NCI-H1105 treated with DMSO at 0.1 percent for 48 hours (cell line): ENCODE results near the gene CFB.
A peak's percentile ranks its signal among the peaks of the same experiment; 100 is the strongest.

Experiments used
- DNase-seq: peaks from one replicate; lab custom pipeline; 2025; lab: John Stamatoyannopoulos, UW

Gene CFB

GRCh38 chr6:31948753-31949413 is 3.0 kb downstream of the CFB start:
- no peak for DNase-seq

DNA sequence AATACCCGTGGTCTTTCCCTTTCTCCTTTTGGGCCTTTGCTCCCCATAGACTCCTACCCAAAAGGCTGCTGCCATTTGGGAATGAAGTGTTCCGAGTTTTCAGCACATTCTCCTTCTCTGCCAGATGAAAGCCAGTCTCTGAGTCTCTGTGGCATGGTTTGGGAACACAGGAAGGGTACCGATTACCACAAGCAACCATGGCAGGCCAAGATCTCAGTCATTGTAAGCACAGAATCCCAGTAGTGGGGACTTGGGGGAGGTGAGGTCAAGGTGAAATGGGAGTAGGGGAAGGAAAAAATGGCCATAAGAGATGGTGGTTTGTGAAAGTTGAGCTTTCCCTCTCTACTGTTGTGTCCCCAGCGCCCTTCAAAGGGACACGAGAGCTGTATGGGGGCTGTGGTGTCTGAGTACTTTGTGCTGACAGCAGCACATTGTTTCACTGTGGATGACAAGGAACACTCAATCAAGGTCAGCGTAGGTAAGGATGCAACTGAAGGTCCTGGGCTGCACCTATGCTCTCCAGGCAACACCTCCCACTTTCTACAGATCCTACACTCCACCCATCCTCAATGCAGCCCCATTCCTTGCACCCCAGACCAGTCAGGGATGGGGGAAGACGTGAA is 4.1 kb downstream of the CFB start:
- DNase-seq, result no peak

DNA sequence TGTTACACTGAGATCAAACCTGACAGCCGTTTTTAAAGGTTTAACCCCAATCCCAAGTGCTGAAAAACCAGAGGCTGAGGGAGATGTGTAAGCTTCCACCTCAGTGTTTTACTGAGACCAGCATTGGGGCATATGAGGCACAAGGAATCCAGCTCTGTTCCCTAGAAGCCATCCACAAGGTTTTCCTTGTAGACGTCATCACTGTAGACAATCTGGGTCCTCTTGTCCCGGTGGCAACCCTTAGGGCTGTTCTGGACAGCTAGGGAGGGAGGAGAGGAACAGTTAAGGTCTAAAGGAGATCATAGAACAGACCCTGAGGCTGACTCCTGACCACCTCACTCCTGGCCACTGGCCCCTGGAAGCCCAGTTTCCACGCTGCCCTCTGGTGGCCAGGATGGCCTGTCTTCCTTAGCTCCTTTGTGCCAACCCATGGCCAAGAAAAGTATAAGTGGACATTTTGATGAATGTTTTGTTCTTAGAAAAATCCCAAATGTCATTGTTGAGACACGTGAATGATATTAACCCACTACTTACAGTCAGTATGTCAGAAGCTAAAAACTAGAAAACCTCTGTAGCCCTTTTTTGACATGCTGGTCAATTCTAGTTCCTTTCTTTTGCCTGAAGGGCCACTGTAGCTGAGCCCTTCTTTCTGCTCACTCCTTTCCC is 6.4 kb downstream of the CFB start:
- DNase-seq, result peak; percentile 39

DNA sequence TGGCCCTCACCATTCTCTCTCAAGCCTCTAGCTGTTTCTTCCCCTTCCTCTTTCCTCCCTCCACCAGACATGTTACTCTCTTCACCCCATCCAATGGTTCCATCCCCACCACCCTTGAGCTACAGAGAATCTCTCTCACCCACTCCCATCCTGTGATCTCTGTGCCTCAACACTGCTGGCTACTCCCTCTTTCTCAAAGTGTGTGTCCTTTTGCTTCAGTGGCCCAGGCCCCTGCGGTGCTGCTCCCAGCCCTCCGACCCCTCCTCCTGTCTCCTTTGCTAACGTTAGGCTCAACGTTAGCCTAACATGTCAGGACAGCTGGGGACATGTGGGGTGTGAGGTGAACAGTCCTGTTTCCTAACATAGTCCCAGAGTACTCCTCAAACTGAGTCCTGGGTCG is 7.0 kb downstream of the CFB start:
- no peak for DNase-seq

DNA sequence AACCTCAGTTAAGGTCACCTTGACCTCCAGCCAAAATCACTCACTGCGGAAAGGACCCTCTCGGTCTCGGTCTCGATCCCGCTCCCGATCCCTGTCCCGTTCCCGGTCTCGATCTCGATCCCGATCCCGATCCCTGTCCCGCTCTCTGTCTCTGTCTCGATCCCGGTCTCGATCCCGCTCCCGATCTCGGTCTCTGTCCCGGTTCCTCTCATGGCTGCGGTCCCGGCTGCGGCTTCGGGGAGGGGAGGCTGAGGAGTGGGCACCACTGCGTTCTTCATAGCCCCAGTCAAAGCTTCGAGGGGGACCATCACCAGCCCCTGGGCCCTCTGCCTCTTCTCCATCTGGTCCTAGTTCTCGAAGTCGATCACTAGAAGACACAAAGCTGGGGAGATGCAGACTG is 8.6 kb downstream of the CFB start:
- DNase-seq, result no peak

DNA sequence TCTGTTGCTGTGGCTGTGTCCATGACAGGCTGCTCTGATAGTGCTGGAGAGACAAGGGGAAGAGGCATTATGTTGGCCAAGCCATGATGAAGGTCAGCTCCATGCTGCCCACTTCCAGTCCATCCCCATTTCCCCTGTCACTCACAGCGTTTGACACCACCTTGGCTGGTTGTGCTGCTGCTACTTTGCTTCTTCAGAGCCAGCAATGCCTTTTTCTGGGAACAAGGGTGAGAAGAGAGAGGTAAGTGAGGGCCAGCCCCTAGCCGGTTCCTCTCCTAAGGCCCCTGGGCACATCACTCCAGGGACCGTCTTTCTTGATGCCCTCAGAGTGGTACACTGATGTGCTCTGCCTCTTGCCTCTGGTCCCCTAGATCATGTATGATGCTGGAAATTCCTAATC is 10.9 kb downstream of the CFB start:
- DNase-seq, result no peak

GRCh38 chr6:31958412-31958740 is 12.5 kb downstream of the CFB start:
- DNase-seq, result no peak

- DNase-seq, result peak; percentile 97
Measured at GRCh38 chr6:31958741-31959739, 13.1 kb downstream of the CFB start, which contains the start of the genes NELFE and SKIC2. Gene NELFE, minus strand, starts transcription at chr6:31958971. Its CDS starts 525 bp downstream, at chr6:31958446. Gene SKIC2, plus strand, starts transcription at chr6:31959175. Its CDS starts 18 bp downstream, at chr6:31959193.

GRCh38 chr6:31961616-31962015 is 15.7 kb downstream of the CFB start:
- no peak for DNase-seq

GRCh38 chr6:31963921-31964320 is 18.0 kb downstream of the CFB start:
- no peak for DNase-seq

DNA sequence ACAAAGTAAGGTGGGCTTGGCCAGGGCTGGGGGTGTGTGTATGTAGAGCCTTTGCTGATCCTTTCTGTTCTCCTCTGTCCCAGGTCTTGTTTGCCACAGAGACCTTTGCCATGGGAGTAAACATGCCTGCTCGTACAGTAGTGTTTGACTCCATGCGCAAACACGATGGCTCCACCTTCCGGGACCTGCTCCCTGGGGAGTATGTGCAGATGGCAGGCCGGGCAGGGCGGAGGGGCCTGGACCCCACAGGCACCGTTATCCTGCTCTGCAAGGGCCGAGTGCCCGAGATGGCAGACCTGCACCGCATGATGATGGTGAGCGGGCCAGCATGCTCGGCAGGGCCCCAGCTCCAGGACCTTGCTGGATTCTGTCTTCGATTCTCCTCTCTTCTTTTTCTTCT is 19.8 kb downstream of the CFB start:
- DNase-seq, result no peak

DNA sequence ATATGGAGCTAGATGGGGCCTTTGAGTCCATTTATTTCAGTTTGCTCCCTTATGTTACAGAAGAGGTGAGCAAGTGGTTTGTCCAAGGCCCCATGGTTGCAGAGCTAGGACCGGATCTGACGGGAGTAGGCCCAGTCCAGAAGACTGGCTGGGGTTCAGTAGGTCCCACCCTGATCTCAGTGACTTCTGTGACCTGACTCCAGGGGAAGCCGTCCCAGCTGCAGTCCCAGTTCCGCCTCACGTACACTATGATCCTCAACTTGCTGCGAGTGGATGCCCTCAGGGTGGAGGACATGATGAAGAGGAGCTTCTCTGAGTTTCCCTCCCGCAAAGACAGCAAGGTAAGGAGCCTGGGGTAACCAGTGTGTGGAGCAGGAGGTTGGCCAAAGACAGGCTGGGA is 20.6 kb downstream of the CFB start:
- DNase-seq, result no peak

DNA sequence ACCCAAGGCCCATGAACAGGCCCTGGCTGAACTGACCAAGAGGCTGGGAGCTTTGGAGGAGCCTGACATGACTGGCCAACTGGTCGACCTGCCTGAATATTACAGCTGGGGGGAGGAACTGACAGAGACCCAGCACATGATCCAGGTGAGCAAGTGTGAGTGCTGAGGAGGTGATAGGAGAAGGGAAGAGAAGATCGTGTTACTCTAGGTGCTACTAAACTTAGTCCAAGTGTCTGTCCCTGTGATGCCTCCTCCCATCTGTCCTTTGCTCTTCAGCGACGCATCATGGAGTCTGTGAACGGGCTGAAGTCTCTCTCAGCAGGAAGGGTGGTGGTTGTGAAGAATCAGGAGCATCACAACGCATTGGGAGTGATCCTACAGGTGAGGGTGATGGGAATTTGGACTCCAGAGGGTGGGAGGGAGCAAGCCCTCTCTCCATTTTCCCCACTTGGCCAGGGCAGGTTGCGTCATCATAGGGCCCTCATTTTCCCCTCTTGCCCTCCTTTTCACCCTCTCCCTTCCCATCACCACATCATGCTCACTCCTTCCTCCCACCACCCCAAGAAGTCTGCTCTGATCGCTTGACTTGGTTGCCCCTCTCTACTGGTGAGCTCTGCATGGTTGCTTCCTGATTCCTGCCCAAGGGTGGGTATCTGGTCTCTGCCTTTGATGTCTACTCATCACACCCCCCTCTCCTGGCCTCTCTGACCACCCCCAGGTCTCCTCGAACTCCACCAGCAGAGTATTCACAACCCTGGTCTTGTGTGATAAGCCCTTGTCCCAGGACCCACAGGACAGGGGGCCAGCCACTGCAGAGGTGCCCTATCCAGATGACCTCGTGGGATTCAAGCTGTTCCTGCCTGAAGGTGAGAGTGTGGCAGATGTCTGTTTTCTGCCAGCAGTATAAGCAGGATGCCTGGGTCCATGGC is 21.4 kb downstream of the CFB start:
- DNase-seq, result no peak

DNA sequence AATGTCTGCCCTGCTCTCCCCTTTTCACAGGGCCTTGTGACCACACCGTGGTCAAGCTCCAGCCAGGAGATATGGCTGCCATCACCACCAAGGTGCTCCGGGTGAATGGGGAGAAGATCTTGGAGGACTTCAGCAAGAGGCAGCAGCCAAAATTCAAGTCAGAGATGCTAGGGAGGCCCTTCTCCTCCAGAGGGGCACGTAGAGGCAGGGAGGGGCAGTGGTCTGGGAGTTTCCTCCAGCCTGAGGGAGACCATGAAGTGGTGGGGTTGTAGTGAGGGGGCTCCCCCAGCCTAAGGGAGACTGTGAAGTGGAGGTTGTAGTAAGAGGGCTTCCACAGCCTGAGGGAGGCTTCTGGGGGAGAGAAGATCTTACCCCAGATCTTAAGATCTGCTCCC is 22.0 kb downstream of the CFB start:
- DNase-seq, result no peak

DNA sequence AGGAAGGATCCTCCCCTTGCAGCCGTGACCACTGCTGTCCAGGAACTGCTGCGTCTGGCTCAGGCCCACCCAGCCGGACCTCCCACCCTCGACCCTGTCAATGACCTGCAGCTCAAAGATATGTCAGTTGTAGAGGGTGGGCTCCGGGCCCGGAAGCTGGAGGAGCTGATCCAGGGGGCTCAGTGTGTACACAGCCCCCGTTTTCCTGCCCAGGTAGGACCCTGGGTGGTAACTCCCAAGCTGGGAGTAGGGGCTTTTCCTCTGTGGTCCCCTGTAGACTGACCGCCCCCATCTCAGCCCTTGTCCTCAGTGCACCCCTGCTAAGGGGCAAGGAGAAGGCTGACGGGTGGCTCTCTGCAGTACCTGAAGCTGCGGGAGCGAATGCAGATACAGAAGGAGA is 22.4 kb downstream of the CFB start:
- no peak for DNase-seq

- DNase-seq, result no peak
Measured at GRCh38 chr6:31968791-31969711, 23.2 kb downstream of the CFB start.

GRCh38 chr6:31969712-31970603 is 24.1 kb downstream of the CFB start:
- DNase-seq, result no peak

GRCh38 chr6:31970604-31971271 is 24.8 kb downstream of the CFB start:
- peak; percentile 50 for DNase-seq
